GM23248 (cell line): ENCODE measurements around the gene LORICRIN. TPM values are rescaled to one million over a fixed set of nuclear protein-coding genes. Genes with fewer than 3 reads are reported as not detected.

Source experiments
- DNase-seq: peaks from one replicate; pipeline ENCODE4 v3.0.0-alpha.2; 2015
- H2AFZ ChIP-seq: fragments of 200-600 bp; sonication (generic); 2 replicates; pipeline ENCODE4 v1.6.1; 2016; ENCODE audit warnings: antibody characterized with exemption
- H3F3A ChIP-seq: fragments of 200-600 bp; sonication (generic); 2 replicates; pipeline ENCODE4 v1.6.1; 2016; ENCODE audit warnings: mild to moderate bottlenecking, antibody characterized with exemption, mixed run types; ENCODE audit not compliant: insufficient read depth
- H3K27ac ChIP-seq: fragments of 200-600 bp; sonication (generic); 2 replicates; pipeline ENCODE4 v1.5.1; 2016; ENCODE audit warnings: mild to moderate bottlenecking
- H3K27me3 ChIP-seq: fragments of 200-600 bp; sonication (generic); replicated peaks from 2 replicates; pipeline ENCODE4 v1.6.1; 2016; ENCODE audit warnings: mild to moderate bottlenecking; ENCODE audit not compliant: insufficient read depth
- H3K36me3 ChIP-seq: fragments of 200-600 bp; sonication (generic); 2 replicates; pipeline ENCODE4 v1.6.1; 2016; ENCODE audit warnings: low read depth, mild to moderate bottlenecking
- H3K4me1 ChIP-seq: fragments of 200-600 bp; sonication (generic); 2 replicates; pipeline ENCODE4 v1.6.1; 2016; ENCODE audit warnings: mild to moderate bottlenecking; ENCODE audit not compliant: insufficient read depth
- H3K4me2 ChIP-seq: fragments of 200-600 bp; sonication (generic); one replicate; pipeline ENCODE4 v1.6.1; 2016; ENCODE audit warnings: mild to moderate bottlenecking; ENCODE audit not compliant: unreplicated experiment
- H3K4me3 ChIP-seq: fragments of 200-600 bp; sonication (generic); 2 replicates; pipeline ENCODE4 v1.5.1; 2016; ENCODE audit warnings: mild to moderate bottlenecking
- H3K79me2 ChIP-seq: fragments of 200-600 bp; sonication (generic); 2 replicates; pipeline ENCODE4 v1.6.1; 2016; ENCODE audit warnings: mild to moderate bottlenecking; ENCODE audit not compliant: insufficient read depth
- H3K9ac ChIP-seq: fragments of 200-600 bp; sonication (generic); 2 replicates; pipeline ENCODE4 v1.6.1; 2016; ENCODE audit warnings: mild to moderate bottlenecking
- H3K9me2 ChIP-seq: fragments of 200-600 bp; sonication (generic); 2 replicates; pipeline ENCODE4 v1.6.1; 2016; ENCODE audit warnings: mixed run types, mild to moderate bottlenecking, moderate library complexity; ENCODE audit not compliant: insufficient read depth
- H3K9me3 ChIP-seq: fragments of 200-600 bp; sonication (generic); one replicate; pipeline ENCODE4 v1.6.1; 2017; ENCODE audit warnings: low read depth
- H4K20me1 ChIP-seq: fragments of 200-600 bp; sonication (generic); 2 replicates; pipeline ENCODE4 v1.6.0; 2016; ENCODE audit not compliant: insufficient read depth
- EZH2 ChIP-seq: fragments of 200-600 bp; sonication (generic); IDR thresholded peaks from 2 replicates; pipeline ENCODE4 v1.6.1; 2018; ENCODE audit warnings: antibody characterized with exemption, mild to moderate bottlenecking; ENCODE audit not compliant: insufficient read depth, poor library complexity, severe bottlenecking
- EZH2phosphoT487 ChIP-seq: fragments of 200-600 bp; sonication (generic); IDR thresholded peaks from 2 replicates; pipeline ENCODE4 v1.6.1; 2018; ENCODE audit warnings: antibody characterized with exemption, moderate library complexity, mild to moderate bottlenecking, low read depth; ENCODE audit not compliant: insufficient read depth
- WGBS, 2 experiments: methylation state at CpG; one replicate each; pipeline ENCODE4 v1.1.6; 2015 to 2017; ENCODE audit warnings: low lambda C conversion rate in 2 of 2, low coverage in 1 of 2; ENCODE audit errors: missing lambda C conversion rate in 2 of 2; 5-methylcytosine and 5-hydroxymethylcytosine counted together
- in situ Hi-C: fragments of 300-500 bp; cut with MboI; formaldehyde crosslinking; loops from 2 replicates; pipeline ENCODE4 v1.15.0; 2020
- polyA plus RNA-seq: library from polyadenylated mRNA; unstranded; fragments of >200 nt; fragmentation: Nextera tagmentation; extraction: Ambion mirVana; gene quantifications from 2 replicates; pipeline ENCODE4 v1.2.1, GENCODE V29; 2016
- total RNA-seq: library from RNA; depleted of rRNA; stranded (reverse); fragments of >200 nt; shearing (Covaris generic); gene quantifications from 2 replicates; pipeline ENCODE4 v1.2.3, GENCODE V29; 2014; rRNA removed

The LORICRIN gene
- total RNA-seq (not detected in 2 replicates), polyA plus RNA-seq (not detected in 2 replicates)

GRCh38 chr1:153259387-153259786 is at the start of gene LORICRIN:
Gene LORICRIN (plus strand): TSS chr1:153259687. CDS start chr1:153260950, 1,263 bp downstream.
- no peaks in the 10 kb centered on the region for H3K9me3 ChIP-seq
- H3K79me2 ChIP-seq = no peaks in the 10 kb centered on the region
- no peak within 1 kb of the TSS for H3K27ac ChIP-seq
- H3F3A ChIP-seq = no peaks in the 10 kb centered on the region
- H4K20me1 ChIP-seq = no peaks in the 10 kb centered on the region
- H3K36me3 ChIP-seq = no peaks in the 10 kb centered on the region
- no peak within 1 kb of the TSS for H3K4me3 ChIP-seq
- 0 out of 2 replicates have a peak, but pooled peaks cover 4% of the 10 kb centered on the region for H3K4me1 ChIP-seq
- in situ Hi-C loops = no loop called here
- H3K9ac ChIP-seq = no peak within 1 kb of the TSS
- H3K27me3 ChIP-seq = peaks cover 28% of the 10 kb centered on the region
- WGBS, 2 experiments = 88% methylated on average over 3 of the region's 3 CpGs
- no peaks in the 10 kb centered on the region for H3K9me2 ChIP-seq
- TF ChIP-seq EZH2phosphoT487 (no peak), EZH2 (no peak)
- no peak within 1 kb of the TSS for H2AFZ ChIP-seq
- H3K4me2 ChIP-seq = no peak within 1 kb of the TSS
- peak; percentile 4 for DNase-seq

- H3K27ac ChIP-seq = no peak overlapping the region
- no peaks in the 10 kb centered on the region for H3K9me2 ChIP-seq
- 0 out of 2 replicates have a peak, but pooled peaks cover 3% of the 10 kb centered on the region for H3K27me3 ChIP-seq
- no peak overlapping the region for H3K4me3 ChIP-seq
- no peak overlapping the region for H3K9ac ChIP-seq
- H3K9me3 ChIP-seq = no peaks in the 10 kb centered on the region
- no peak for DNase-seq
- H3F3A ChIP-seq = no peaks in the 10 kb centered on the region
- no peaks in the 10 kb centered on the region for H3K4me1 ChIP-seq
- TF ChIP-seq EZH2 (no peak), EZH2phosphoT487 (no peak)
- in situ Hi-C loops = loop anchor here (25.0 kb wide), 1 partner anchor 548 kb away; the partner anchor contains the start of gene LCE2D
- no peak overlapping the region for H3K4me2 ChIP-seq
- no peaks in the 10 kb centered on the region for H3K79me2 ChIP-seq
- 25 to 35% methylated on average over 7 of the region's 7 CpGs for WGBS, 2 experiments
- no peaks in the 10 kb centered on the region for H3K36me3 ChIP-seq
- H2AFZ ChIP-seq = no peak overlapping the region
- H4K20me1 ChIP-seq = no peaks in the 10 kb centered on the region
These were observed 49.3 kb upstream of the LORICRIN start for GRCh38 chr1:153210206-153210605.

- 31 to 36% methylated on average over 5 of the region's 5 CpGs for WGBS, 2 experiments
- Histone ChIP-seq H3K4me1 (no peaks in the 10 kb centered on the region), H3K9ac (no peak overlapping the region), H3F3A (no peaks in the 10 kb centered on the region), H3K9me3 (no peaks in the 10 kb centered on the region), H3K4me2 (no peak overlapping the region), H3K27me3 (0 out of 2 replicates have a peak, but pooled peaks cover 3% of the 10 kb centered on the region), H3K27ac (no peak overlapping the region), H3K36me3 (no peaks in the 10 kb centered on the region), H3K79me2 (no peaks in the 10 kb centered on the region), H3K4me3 (no peak overlapping the region), H3K9me2 (no peaks in the 10 kb centered on the region), H2AFZ (no peak overlapping the region), H4K20me1 (no peaks in the 10 kb centered on the region)
- no peak for DNase-seq
- in situ Hi-C loops = loop anchor here (25.0 kb wide), 1 partner anchor 550 kb away; the partner anchor contains the start of gene LCE2D
- TF ChIP-seq EZH2 = no peak
- TF ChIP-seq EZH2phosphoT487 = no peak
These were observed 47.3 kb upstream of the LORICRIN start for GRCh38 chr1:153212201-153212600.

- in situ Hi-C loops = loop anchor here (25.0 kb wide), 1 partner anchor 551 kb away; the partner anchor contains the start of gene LCE2D
- 73 to 81% methylated on average over 4 of the region's 4 CpGs for WGBS, 2 experiments
- H3K79me2 ChIP-seq = no peaks in the 10 kb centered on the region
These were observed 46.0 kb upstream of the LORICRIN start for GRCh38 chr1:153213519-153213918.

More at GRCh38 chr1:153213519-153213918, 46.0 kb upstream of the LORICRIN start:
- no peaks in the 10 kb centered on the region for H3F3A ChIP-seq
- 0 out of 2 replicates have a peak, but pooled peaks cover 3% of the 10 kb centered on the region for H3K27me3 ChIP-seq
- H3K4me2 ChIP-seq = no peak overlapping the region
- H3K4me3 ChIP-seq = no peak overlapping the region
- DNase-seq = no peak
- H2AFZ ChIP-seq = no peak overlapping the region
- TF ChIP-seq EZH2phosphoT487 = no peak
- no peaks in the 10 kb centered on the region for H3K9me2 ChIP-seq
- no peaks in the 10 kb centered on the region for H4K20me1 ChIP-seq
- H3K36me3 ChIP-seq = no peaks in the 10 kb centered on the region
- H3K4me1 ChIP-seq = no peaks in the 10 kb centered on the region
- H3K9me3 ChIP-seq = no peaks in the 10 kb centered on the region
- no peak overlapping the region for H3K9ac ChIP-seq
- H3K27ac ChIP-seq = no peak overlapping the region
